Natural killer cell (primary cell): Measurements from ENCODE around the gene ZFAND2B. TPM values are rescaled to one million over a fixed set of nuclear protein-coding genes. Genes with fewer than 3 reads are reported as not detected.

Experiments used
- ATAC-seq, 3 donors: fragments of 150-1000 bp in 2 of 3; fragments of 200-7000 bp in 1 of 3; cut with Tn5 transposase; 1 replicate in 1 of 3; 2 replicates in 2 of 3; pipeline ENCODE4 v1.10.0; 2021; ENCODE audit warnings: mild to moderate bottlenecking in 2 of 3, moderate library complexity in 2 of 3
- DNase-seq, 2 donors: peaks; one replicate each; pipeline versions ENCODE4 v3.0.0 to v3.0.0-alpha.2; 2013 to 2021; ENCODE audit warnings: mixed read lengths in 1 of 2
- H3K27ac ChIP-seq: one replicate; pipeline ENCODE4 v1.5.1; 2013; ENCODE audit warnings: mild to moderate bottlenecking, low read length
- H3K27me3 ChIP-seq: one replicate; pipeline ENCODE4 v1.6.1; 2013; ENCODE audit warnings: low read length; ENCODE audit not compliant: control insufficient read depth, insufficient read depth
- H3K36me3 ChIP-seq: one replicate; pipeline ENCODE4 v1.6.1; 2013; ENCODE audit warnings: low read length; ENCODE audit not compliant: control insufficient read depth, insufficient read depth
- H3K4me1 ChIP-seq: one replicate; pipeline ENCODE4 v1.6.1; 2013; ENCODE audit warnings: low read length; ENCODE audit not compliant: control insufficient read depth, insufficient read depth
- H3K4me3 ChIP-seq: one replicate; pipeline ENCODE4 v1.5.1; 2013; ENCODE audit warnings: low read length
- H3K9me3 ChIP-seq: one replicate; pipeline ENCODE4 v1.6.1; 2013; ENCODE audit warnings: low read length; ENCODE audit not compliant: control insufficient read depth, insufficient read depth
- H3K27ac Mint-ChIP-seq, 2 donors: one replicate each; pipeline ENCODE4 v1.8.0; 2022; ENCODE audit warnings: mild to moderate bottlenecking in 2 of 2, mixed read lengths in 2 of 2, moderate library complexity in 1 of 2
- H3K27me3 Mint-ChIP-seq, 2 donors: one replicate each; pipeline ENCODE4 v1.8.0; 2022; ENCODE audit warnings: low read depth in 2 of 2, mixed read lengths in 2 of 2
- H3K36me3 Mint-ChIP-seq: one replicate; pipeline ENCODE4 v1.8.0; 2022; ENCODE audit warnings: mixed read lengths
- H3K4me1 Mint-ChIP-seq, 2 donors: one replicate each; pipeline ENCODE4 v1.8.0; 2022; ENCODE audit warnings: mixed read lengths in 2 of 2
- H3K4me3 Mint-ChIP-seq: one replicate; pipeline ENCODE4 v1.8.0; 2022; ENCODE audit warnings: mild to moderate bottlenecking, moderate library complexity, mixed read lengths
- H3K9me3 Mint-ChIP-seq, 2 donors: one replicate each; pipeline ENCODE4 v1.8.0; 2022; ENCODE audit warnings: mixed read lengths in 2 of 2
- WGBS: methylation state at CpG from one replicate; pipeline ENCODE4 v1.1.7; 2013; ENCODE audit warnings: missing lambda C conversion rate; ENCODE audit not compliant: insufficient coverage; 5-methylcytosine and 5-hydroxymethylcytosine counted together
- intact Hi-C: fragments of 100-400 bp; cut with micrococcal nuclease; formaldehyde crosslinking; loops from one replicate; pipeline ENCODE4 v1.14.2; 2022
- total RNA-seq, 4 donors: library from RNA; stranded (reverse); fragments of 120-200 nt in 1 of 4; gene quantifications; one replicate each; pipeline versions ENCODE4 v1.2.3 to v1.2.4, GENCODE V29; 2013 to 2022
- TF ChIP-seq, protein P1 (sequence below): fragments of 200-600 bp; IDR thresholded peaks from one replicate; pipeline ENCODE4 v1.8.0; 2022; ENCODE audit warnings: antibody characterized with exemption

ZFAND2B gene
- total RNA-seq, 3 donors from 2014 or later (not counting 1 experiment from before 2014, with no cell fraction given): 67.6 to 84.0 (median 83.4) TPM

DNA sequence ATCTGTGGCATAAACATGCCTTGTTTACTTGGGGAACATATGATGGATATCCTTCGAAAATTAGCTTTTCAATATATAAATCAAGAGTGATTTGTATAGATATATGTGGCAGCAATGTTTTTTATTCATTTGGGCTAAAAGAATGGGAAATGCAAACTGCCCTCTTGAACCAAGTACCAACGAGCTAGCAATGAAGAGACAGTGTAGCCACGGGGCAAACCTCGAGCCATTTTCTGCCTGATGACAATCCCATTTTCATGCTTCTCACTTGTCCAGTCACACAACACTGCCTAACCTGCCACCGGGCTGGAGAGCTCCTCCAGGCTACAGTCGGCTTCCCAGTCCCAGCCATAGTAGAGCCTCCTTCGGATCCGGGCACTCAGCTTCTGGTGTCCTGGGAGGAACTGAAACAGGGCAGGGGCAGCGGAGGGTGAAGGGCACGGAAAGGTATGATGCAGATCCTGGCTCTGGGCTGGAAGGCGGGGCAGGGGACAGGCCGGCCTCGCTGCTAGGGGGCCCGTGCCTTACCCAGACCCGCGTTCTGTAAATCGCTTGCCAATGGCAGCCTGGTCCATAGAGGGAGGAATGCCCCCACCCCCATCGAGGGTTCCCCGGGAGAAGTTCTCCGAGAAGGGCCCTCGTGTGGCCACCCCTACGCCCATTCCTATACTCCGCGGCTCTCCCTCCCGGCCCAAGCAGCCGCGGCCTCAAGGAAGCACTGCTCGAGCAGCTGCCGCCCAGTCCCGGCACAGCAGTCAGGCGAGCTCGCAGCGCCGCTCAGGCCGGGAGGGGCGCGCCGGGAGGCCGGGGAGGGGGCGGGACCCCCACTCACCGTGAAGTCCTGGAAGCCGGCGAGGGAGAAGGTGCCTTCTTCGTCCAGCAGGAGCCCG, 30.4 kb upstream of the ZFAND2B start:
- intact Hi-C loops: loop anchor here (2.0 to 10.0 kb wide), 3 partner anchors 79 to 279 kb away; partner anchors contain the start of gene DNPEP
- H3K36me3 Mint-ChIP-seq: peaks cover 9% of the 10 kb centered on the region
- peak; percentile 8 to 17 (median 11) for ATAC-seq
- peak overlapping the region; percentile 83 for H3K4me3 Mint-ChIP-seq
- TF ChIP-seq, protein P1, sequence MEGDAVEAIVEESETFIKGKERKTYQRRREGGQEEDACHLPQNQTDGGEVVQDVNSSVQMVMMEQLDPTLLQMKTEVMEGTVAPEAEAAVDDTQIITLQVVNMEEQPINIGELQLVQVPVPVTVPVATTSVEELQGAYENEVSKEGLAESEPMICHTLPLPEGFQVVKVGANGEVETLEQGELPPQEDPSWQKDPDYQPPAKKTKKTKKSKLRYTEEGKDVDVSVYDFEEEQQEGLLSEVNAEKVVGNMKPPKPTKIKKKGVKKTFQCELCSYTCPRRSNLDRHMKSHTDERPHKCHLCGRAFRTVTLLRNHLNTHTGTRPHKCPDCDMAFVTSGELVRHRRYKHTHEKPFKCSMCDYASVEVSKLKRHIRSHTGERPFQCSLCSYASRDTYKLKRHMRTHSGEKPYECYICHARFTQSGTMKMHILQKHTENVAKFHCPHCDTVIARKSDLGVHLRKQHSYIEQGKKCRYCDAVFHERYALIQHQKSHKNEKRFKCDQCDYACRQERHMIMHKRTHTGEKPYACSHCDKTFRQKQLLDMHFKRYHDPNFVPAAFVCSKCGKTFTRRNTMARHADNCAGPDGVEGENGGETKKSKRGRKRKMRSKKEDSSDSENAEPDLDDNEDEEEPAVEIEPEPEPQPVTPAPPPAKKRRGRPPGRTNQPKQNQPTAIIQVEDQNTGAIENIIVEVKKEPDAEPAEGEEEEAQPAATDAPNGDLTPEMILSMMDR: no peak
- Histone ChIP-seq H3K4me3 (peak overlapping the region; percentile 52), H3K4me1 (peaks cover 43% of the 10 kb centered on the region), H3K36me3 (peaks cover 52% of the 10 kb centered on the region), H3K27me3 (no peaks in the 10 kb centered on the region), H3K9me3 (no peaks in the 10 kb centered on the region), H3K27ac (peak overlapping the region; percentile 98)
- no peaks in the 10 kb centered on the region for H3K9me3 Mint-ChIP-seq
- no peaks in the 10 kb centered on the region for H3K27me3 Mint-ChIP-seq
- DNase-seq: peak in 1 of 2 donors; percentile 58
- H3K27ac Mint-ChIP-seq: peak overlapping the region; percentile 99 to 100
- WGBS: 2% methylated on average over 45 of the region's 45 CpGs
- peaks cover 52 to 69% of the 10 kb centered on the region in 2 donors for H3K4me1 Mint-ChIP-seq

DNA sequence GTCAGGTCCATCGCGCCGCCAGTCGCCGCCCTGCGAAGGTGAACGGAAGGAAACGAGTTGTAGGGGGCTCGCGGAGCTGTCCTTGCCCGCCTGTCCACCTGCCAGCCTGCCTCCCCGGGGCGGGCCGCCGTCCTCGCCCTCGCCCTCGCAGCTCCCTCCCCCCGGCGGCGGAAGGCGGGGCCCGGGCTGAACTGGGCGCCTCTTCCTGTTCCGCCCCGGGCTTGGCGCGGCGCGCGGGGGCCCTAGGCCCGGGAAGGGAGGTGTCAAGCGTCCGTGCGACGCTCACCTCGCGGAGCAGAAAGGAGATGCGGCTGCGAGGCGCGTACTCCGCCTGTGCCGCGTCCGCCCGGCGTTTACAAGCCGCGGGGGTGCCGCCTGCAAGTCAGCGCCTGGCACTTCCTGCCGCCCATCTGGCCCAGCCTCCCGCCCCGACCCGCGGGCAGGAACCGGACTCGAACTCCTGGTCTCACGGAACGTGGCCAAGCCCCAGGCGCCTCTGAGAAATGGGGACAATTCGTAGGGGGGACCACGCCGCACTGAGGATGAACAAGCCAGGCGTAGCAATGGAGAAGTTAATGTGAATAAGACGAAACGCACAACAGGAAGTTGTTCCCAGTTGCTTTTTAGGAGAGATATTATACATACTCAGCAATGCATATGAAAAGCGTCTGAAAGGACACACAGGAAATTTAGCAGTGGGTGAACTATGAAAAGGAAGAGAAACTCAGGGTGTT, 29.6 kb upstream of the ZFAND2B start, which contains the start of gene CNPPD1:
TSS of gene CNPPD1 (minus strand) at position 108 of the 734 bp plus-strand sequence. CDS start at position 11, 97 bp downstream.
- WGBS: under 1% methylated on average over 69 of the region's 69 CpGs
- TF ChIP-seq, protein P1: no peak
- intact Hi-C loops: loop anchor here (1.0 to 10.0 kb wide), 4 partner anchors 78 to 280 kb away; partner anchors contain the start of genes DNAJB2 and DNPEP
- Mint-ChIP-seq H3K27ac (peak within 1 kb of the TSS; percentile 99 to 100), H3K27me3 (no peaks in the 10 kb centered on the region), H3K36me3 (peaks cover 9% of the 10 kb centered on the region), H3K9me3 (no peaks in the 10 kb centered on the region), H3K4me3 (peak within 1 kb of the TSS; percentile 97), H3K4me1 (peaks cover 47 to 72% of the 10 kb centered on the region in 2 donors)
- ATAC-seq: peak; percentile 72 to 89 (median 79)
- Histone ChIP-seq H3K9me3 (no peaks in the 10 kb centered on the region), H3K4me3 (peak within 1 kb of the TSS; percentile 61), H3K36me3 (peaks cover 55% of the 10 kb centered on the region), H3K27ac (peak within 1 kb of the TSS; percentile 98), H3K27me3 (no peaks in the 10 kb centered on the region), H3K4me1 (peaks cover 43% of the 10 kb centered on the region)
- peak; percentile 85 to 94 for DNase-seq

DNA sequence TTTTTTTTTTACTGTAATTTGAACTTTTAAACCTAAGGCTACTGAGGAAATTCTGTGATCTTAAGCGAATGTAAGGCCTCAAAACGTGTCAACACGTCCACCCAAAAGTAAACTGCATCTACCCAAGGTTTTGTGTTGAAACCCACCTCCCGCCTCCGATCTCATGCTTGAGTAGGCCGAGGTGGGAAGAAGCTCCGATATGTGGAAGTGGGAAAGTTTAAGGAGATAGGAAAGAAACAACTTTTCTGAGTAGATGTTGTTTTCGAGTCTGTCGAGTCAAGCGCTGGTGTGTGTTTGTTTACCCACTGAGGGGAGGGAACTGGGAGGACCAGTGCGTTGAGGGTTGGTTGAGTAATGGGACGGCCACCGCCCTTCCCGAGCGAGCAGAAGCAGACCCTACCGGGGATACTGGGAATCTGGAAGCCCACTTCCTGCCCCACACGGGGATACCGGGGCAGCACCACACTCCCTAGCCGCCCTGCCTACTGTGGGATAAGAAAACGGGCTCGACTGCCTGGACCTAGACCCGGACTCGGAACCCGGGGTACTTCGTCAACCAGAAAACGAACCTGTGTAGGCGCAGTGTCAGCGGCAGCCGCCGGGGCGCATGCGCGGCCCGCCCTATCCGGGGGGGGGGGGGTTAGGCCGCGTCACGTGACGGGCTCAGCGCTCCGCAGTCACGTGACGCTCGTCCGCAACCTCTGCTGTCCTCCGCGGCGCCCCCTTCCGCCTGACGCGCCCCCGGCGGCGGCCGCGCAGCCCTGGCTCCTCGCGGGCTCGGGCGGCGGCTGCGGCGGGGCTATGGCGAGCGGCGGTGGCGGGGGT, 28.8 kb upstream of the ZFAND2B start, which contains the start of gene RETREG2:
TSS of gene RETREG2 (plus strand) at position 724 of the 825 bp plus-strand sequence. CDS start at position 802, 78 bp downstream.
- no peaks in the 10 kb centered on the region for H3K27me3 ChIP-seq
- peak; percentile 57 to 71 (median 63) for ATAC-seq
- no peaks in the 10 kb centered on the region for H3K9me3 Mint-ChIP-seq
- peak within 1 kb of the TSS; percentile 97 for H3K4me3 Mint-ChIP-seq
- under 1% methylated on average over 65 of the region's 67 CpGs for WGBS
- TF ChIP-seq, protein P1: peak; percentile 38
- peaks cover 47 to 67% of the 10 kb centered on the region in 2 donors for H3K4me1 Mint-ChIP-seq
- peak within 1 kb of the TSS; percentile 61 for H3K4me3 ChIP-seq
- H3K4me1 ChIP-seq: peaks cover 43% of the 10 kb centered on the region
- H3K27ac ChIP-seq: peak within 1 kb of the TSS; percentile 98
- intact Hi-C loops: loop anchor here (1.0 to 10.0 kb wide), 6 partner anchors 17 to 280 kb away; partner anchors contain the start of genes DNAJB2, DNPEP, NHEJ1 and ZFAND2B
- peaks cover 9% of the 10 kb centered on the region for H3K36me3 Mint-ChIP-seq
- DNase-seq: peak; percentile 79 to 96
- peak within 1 kb of the TSS; percentile 99 to 100 for H3K27ac Mint-ChIP-seq
- H3K36me3 ChIP-seq: peaks cover 56% of the 10 kb centered on the region
- no peaks in the 10 kb centered on the region for H3K9me3 ChIP-seq
- H3K27me3 Mint-ChIP-seq: no peaks in the 10 kb centered on the region
